HG03066 (cell line): ENCODE measurements around the gene JMJD8.

Experiments used
- ATAC-seq: cut with Tn5 transposase; IDR thresholded peaks from one replicate; pipeline ENCODE4 v1.9.1; 2021; ENCODE audit warnings: low read depth; ENCODE audit not compliant: unreplicated experiment

Gene JMJD8

GRCh38 chr16:678209-678857, 5.8 kb downstream of the JMJD8 start:
- no peak for ATAC-seq

GRCh38 chr16:677316-678190, 6.6 kb downstream of the JMJD8 start:
- no peak for ATAC-seq

- no peak for ATAC-seq
These were observed 7.2 kb downstream of the JMJD8 start for GRCh38 chr16:676913-677312.

- no peak for ATAC-seq
These were observed 7.6 kb downstream of the JMJD8 start for GRCh38 chr16:676565-676902.

DNA sequence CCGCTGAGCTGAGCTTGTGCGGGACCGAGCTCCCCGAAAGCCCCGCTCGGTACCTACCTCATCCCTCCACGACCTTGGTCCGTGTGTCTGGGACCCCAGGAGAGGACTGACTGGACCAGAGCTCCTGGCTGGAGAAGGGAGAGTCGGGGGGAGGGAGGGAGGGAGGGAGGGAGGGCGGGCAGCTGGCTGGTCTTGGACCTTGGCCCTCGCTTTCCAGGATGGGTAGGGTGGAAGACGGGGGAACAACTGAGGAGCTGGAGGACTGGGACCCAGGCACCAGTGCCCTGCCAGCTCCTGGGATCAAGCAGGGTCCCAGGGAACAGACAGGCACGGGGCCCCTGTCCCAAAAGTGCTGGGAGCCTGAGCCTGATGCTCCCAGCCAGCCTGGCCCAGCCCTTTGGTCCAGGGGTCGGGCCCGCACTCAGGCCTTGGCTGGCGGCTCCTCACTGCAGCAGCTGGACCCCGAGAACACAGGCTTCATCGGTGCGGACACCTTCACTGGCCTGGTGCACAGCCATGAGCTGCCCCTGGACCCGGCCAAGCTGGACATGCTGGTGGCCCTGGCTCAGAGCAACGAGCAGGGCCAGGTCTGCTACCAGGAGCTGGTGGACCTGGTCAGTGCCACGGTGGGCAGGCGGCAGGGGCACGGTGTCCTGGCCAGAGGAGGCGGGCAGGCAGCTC, 8.1 kb downstream of the JMJD8 start:
- ATAC-seq: no peak

GRCh38 chr16:674968-675883, 8.9 kb downstream of the JMJD8 start, which contains the start of gene RHBDL1:
Gene RHBDL1, plus strand, starts transcription at chr16:675671. Its CDS starts 120 bp downstream, at chr16:675791.
- ATAC-seq: no peak

GRCh38 chr16:674214-674881, 9.8 kb downstream of the JMJD8 start:
- no peak for ATAC-seq

- ATAC-seq: no peak
These were observed 10.6 kb downstream of the JMJD8 start for GRCh38 chr16:673399-673991.

DNA sequence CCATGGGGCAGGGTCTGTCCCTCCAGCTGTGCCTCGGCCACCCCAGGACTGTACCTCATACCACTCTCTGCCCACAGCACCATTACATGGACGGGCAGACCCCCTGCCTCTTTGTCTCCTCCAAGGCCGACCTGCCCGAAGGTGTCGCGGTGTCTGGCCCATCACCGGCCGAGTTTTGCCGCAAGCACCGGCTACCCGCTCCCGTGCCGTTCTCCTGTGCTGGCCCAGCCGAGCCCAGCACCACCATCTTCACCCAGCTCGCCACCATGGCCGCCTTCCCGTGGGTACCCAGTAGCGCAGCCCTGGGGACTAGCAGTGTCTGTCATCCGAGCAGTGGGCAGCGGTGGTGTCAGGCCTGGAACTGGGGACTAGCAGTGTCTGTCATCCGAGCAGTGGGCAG, 11.3 kb downstream of the JMJD8 start:
- no peak for ATAC-seq

DNA sequence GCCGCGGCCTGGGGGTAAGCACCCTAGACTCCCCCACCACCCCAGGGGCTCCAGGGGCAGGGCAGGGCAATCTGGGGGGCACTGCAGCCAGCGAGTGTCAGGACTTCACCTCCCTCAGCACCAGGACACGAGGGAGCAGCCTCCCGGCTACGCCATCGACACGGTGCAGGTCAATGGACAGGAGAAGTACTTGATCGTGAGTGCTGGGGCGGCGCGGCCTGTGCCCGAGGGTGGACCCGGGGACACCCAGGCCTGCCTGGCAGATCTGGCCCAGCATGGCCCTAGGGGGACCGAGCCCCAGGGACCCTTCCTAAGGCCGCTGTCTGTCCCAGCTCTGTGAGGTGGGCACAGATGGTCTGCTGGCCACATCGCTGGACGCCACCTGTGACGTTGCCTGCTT, 11.8 kb downstream of the JMJD8 start:
- ATAC-seq: no peak

GRCh38 chr16:671353-672131, 12.6 kb downstream of the JMJD8 start:
- ATAC-seq: no peak

DNA sequence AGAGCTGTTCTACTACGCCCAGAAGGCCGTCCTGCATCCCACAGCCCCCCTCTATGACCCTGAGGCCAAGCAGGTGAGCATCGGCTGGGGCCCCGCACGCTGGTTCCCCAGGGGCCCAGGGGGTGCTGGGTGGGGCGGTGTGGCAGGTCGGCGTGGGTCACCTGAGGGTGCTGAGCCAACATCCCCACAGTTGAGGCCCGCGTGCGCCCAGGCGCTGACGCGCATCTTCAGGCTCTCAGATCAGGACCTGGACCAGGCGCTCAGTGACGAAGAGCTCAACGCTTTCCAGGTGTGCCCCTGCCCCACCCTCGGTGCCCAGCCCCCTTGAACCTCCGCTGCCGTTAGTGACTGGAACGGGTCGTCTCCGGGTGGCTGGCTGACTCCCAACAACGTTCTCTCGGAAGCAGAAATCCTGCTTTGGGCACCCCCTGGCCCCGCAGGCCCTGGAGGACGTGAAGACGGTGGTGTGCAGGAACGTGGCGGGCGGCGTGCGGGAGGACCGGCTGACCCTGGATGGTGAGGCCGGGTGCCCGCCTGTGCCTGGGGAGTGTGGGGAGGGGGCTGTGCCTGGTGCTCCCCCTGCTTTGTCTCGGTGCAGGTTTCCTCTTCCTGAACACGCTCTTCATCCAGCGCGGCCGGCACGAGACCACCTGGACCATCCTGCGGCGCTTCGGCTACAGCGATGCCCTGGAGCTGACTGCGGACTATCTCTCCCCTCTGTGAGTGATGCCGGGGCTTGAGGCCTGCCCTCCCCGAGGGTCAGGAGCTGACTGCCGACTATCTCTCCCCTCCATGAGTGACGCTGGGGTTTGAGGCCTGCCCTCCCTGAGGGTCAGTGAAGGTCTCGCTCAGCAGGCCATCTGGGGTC, 13.4 kb downstream of the JMJD8 start:
- no peak for ATAC-seq

DNA sequence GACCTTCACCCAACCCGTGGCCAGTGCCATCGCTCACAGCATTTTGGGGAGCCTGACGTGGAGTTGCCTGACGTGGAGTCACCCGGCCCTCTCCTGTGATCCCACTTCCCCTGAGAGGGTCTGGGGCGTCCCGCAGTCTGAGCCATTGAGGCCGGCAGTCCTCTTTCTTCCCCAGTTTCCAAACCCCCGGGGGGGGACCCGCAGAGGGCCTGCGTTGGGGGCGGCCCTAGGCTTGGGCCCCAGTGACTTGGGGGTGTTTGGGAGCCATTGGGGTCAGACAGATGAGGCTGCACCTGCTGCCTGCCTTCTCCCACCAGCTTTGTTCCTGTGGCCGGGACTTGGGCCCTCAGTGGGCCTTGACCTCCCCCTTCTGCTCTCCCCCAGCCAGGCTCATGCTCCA, 14.5 kb downstream of the JMJD8 start:
- ATAC-seq: no peak

- ATAC-seq: peak; percentile 14
These were observed 15.5 kb downstream of the JMJD8 start for GRCh38 chr16:668519-669171.

- peak; percentile 77 for ATAC-seq
These were observed 16.2 kb downstream of the JMJD8 start, which contains the start of gene RHOT2 for GRCh38 chr16:667780-668518. Gene RHOT2, plus strand, starts transcription at chr16:668132. Its CDS starts 68 bp downstream, at chr16:668200.

DNA sequence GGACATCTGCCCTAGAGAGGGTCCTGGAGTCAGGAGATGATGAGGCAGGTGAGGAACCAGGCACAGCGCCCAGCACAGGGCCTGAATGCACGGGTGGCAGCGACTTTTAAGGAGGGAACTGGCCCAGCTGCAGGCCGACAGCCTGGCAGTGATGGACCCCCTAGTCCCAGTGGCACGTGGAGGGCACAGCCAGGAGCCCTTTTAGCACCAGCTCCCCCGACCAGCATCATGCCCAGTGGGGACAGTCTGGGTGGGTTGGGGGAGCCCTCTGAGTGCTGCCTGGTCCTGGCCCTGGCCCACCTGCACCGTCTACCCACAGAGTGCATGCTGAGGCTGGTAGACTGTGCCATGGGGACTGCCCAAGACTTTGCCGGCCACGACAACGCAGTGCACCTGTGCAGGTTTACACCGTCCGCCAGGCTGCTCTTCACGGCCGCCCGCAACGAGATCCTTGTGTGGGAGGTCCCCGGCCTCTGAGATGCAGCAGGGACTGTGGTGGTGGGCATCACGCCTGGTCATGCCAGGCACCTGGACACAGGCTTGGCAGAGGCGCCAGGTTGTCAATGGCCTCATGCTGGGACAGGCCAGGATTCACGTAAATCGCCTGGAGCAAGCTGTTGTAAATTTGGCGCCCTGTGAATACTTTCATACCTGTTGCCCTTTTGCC, 16.9 kb downstream of the JMJD8 start:
- no peak for ATAC-seq
